ENCODE data around the gene SPEF2.

Gene SPEF2

GRCh38 chr5:35709688-35710087, 92.0 kb downstream of the SPEF2 start:
- H2BK12ac ChIP-seq (ENCODE audit: low read length in 2 of 2) = no peak overlapping the region
- no peak overlapping the region for H2BK15ac ChIP-seq (ENCODE audit: low read depth, poor library complexity, severe bottlenecking)

GRCh38 chr5:35717718-35718117, 100.1 kb downstream of the SPEF2 start:
- DNase-seq = no peak
- H3K18ac ChIP-seq (ENCODE audit: low read depth in 1 of 2, low read length in 2 of 2) = no peak overlapping the region
- H3K36me3 ChIP-seq (ENCODE audit: control insufficient read depth in 1 of 2, insufficient read depth in 2 of 2, low read depth in 1 of 2, low read length in 2 of 2) = no peaks in the 10 kb centered on the region
- no peaks in the 10 kb centered on the region for H3K27me3 ChIP-seq (ENCODE audit: control insufficient read depth in 1 of 2, insufficient read depth in 1 of 2, low read length in 2 of 2)
- H3K23ac ChIP-seq (ENCODE audit: low read length in 2 of 2) = no peak overlapping the region
- H3K27ac ChIP-seq (ENCODE audit: low read length, poor library complexity, severe bottlenecking) = no peak overlapping the region
- no peaks in the 10 kb centered on the region for H3K79me1 ChIP-seq (replicated peaks; ENCODE audit: low read length, poor library complexity, severe bottlenecking)
- H3K4me3 ChIP-seq (ENCODE audit: insufficient read depth in 1 of 2, low read depth in 1 of 2, low read length in 2 of 2) = no peak overlapping the region
- no peak overlapping the region for H2BK12ac ChIP-seq (ENCODE audit: low read length in 2 of 2)
- H2AFZ ChIP-seq (ENCODE audit: low read depth, low read length) = no peak overlapping the region
- H3K4me1 ChIP-seq (ENCODE audit: control insufficient read depth, insufficient read depth, low read depth, low read length) = no peaks in the 10 kb centered on the region
- no peak overlapping the region for H4K8ac ChIP-seq (ENCODE audit: low read length)
- H2BK15ac ChIP-seq (ENCODE audit: low read depth, poor library complexity, severe bottlenecking) = no peak overlapping the region
- no peak overlapping the region for H3K4ac ChIP-seq (ENCODE audit: low read depth in 1 of 2, low read length in 2 of 2)
- H4K91ac ChIP-seq (ENCODE audit: low read length) = no peak overlapping the region
- no peaks in the 10 kb centered on the region for H3K9me3 ChIP-seq (ENCODE audit: control insufficient read depth, low read length)
- H3K4me2 ChIP-seq (ENCODE audit: low read length, poor library complexity, severe bottlenecking) = no peak overlapping the region
- H3K9ac ChIP-seq (ENCODE audit: low read length) = no peak overlapping the region
- H2BK120ac ChIP-seq (ENCODE audit: low read depth, low read length) = no peak overlapping the region
- no peak overlapping the region for H3K14ac ChIP-seq (ENCODE audit: low read length in 2 of 2)
- no peak overlapping the region for H2BK5ac ChIP-seq (ENCODE audit: low read depth, low read length, poor library complexity, severe bottlenecking)
- 74% methylated on average over 4 of the region's 5 CpGs for WGBS
- H2AK5ac ChIP-seq (ENCODE audit: low read length, severe bottlenecking) = no peak overlapping the region

More at GRCh38 chr5:35709688-35710087, 92.0 kb downstream of the SPEF2 start:
- WGBS = 96% methylated on average over 1 of the region's 2 CpGs
- no peak overlapping the region for H4K91ac ChIP-seq (ENCODE audit: low read length)
- DNase-seq = no peak
- no peak overlapping the region for H2AK5ac ChIP-seq (ENCODE audit: low read length, severe bottlenecking)
- no peak overlapping the region for H2BK5ac ChIP-seq (ENCODE audit: low read depth, low read length, poor library complexity, severe bottlenecking)
- no peak overlapping the region for H4K8ac ChIP-seq (ENCODE audit: low read length)
- no peak overlapping the region for H3K14ac ChIP-seq (ENCODE audit: low read length in 2 of 2)
- H3K18ac ChIP-seq (ENCODE audit: low read depth in 1 of 2, low read length in 2 of 2) = no peak overlapping the region
- H3K79me1 ChIP-seq (replicated peaks; ENCODE audit: low read length, poor library complexity, severe bottlenecking) = no peaks in the 10 kb centered on the region
- H3K4ac ChIP-seq (ENCODE audit: low read depth in 1 of 2, low read length in 2 of 2) = no peak overlapping the region
- no peak overlapping the region for H3K27ac ChIP-seq (ENCODE audit: low read length, poor library complexity, severe bottlenecking)
- H3K4me3 ChIP-seq (ENCODE audit: insufficient read depth in 1 of 2, low read depth in 1 of 2, low read length in 2 of 2) = no peak overlapping the region
- H3K36me3 ChIP-seq (ENCODE audit: control insufficient read depth in 1 of 2, insufficient read depth in 2 of 2, low read depth in 1 of 2, low read length in 2 of 2) = no peaks in the 10 kb centered on the region
- no peak overlapping the region for H3K23ac ChIP-seq (ENCODE audit: low read length in 2 of 2)
- no peaks in the 10 kb centered on the region for H3K9me3 ChIP-seq (ENCODE audit: control insufficient read depth, low read length)
- H3K4me2 ChIP-seq (ENCODE audit: low read length, poor library complexity, severe bottlenecking) = no peak overlapping the region
- no peak overlapping the region for H3K9ac ChIP-seq (ENCODE audit: low read length)
- H3K4me1 ChIP-seq (ENCODE audit: control insufficient read depth, insufficient read depth, low read depth, low read length) = no peaks in the 10 kb centered on the region
- H2AFZ ChIP-seq (ENCODE audit: low read depth, low read length) = no peak overlapping the region
- no peak overlapping the region for H2BK120ac ChIP-seq (ENCODE audit: low read depth, low read length)
- no peaks in the 10 kb centered on the region for H3K27me3 ChIP-seq (ENCODE audit: control insufficient read depth in 1 of 2, insufficient read depth in 1 of 2, low read length in 2 of 2)

GRCh38 chr5:35735718-35736117, 118.1 kb downstream of the SPEF2 start:
- Histone ChIP-seq H3K4ac (ENCODE audit: low read depth in 1 of 2, low read length in 2 of 2) (no peak overlapping the region), H2AK5ac (ENCODE audit: low read length, severe bottlenecking) (no peak overlapping the region), H2AFZ (ENCODE audit: low read depth, low read length) (no peak overlapping the region), H2BK12ac (ENCODE audit: low read length in 2 of 2) (no peak overlapping the region), H3K4me3 (ENCODE audit: insufficient read depth in 1 of 2, low read depth in 1 of 2, low read length in 2 of 2) (no peak overlapping the region), H2BK5ac (ENCODE audit: low read depth, low read length, poor library complexity, severe bottlenecking) (no peak overlapping the region), H3K36me3 (ENCODE audit: control insufficient read depth in 1 of 2, insufficient read depth in 2 of 2, low read depth in 1 of 2, low read length in 2 of 2) (no peaks in the 10 kb centered on the region), H2BK120ac (ENCODE audit: low read depth, low read length) (no peak overlapping the region), H3K9me3 (ENCODE audit: control insufficient read depth, low read length) (no peaks in the 10 kb centered on the region), H4K8ac (ENCODE audit: low read length) (no peak overlapping the region), H4K91ac (ENCODE audit: low read length) (no peak overlapping the region), H3K4me1 (ENCODE audit: control insufficient read depth, insufficient read depth, low read depth, low read length) (no peaks in the 10 kb centered on the region), H3K9ac (ENCODE audit: low read length) (no peak overlapping the region), H3K14ac (ENCODE audit: low read length in 2 of 2) (no peak overlapping the region), H3K79me1 (replicated peaks; ENCODE audit: low read length, poor library complexity, severe bottlenecking) (no peaks in the 10 kb centered on the region), H3K23ac (ENCODE audit: low read length in 2 of 2) (no peak overlapping the region), H2BK15ac (ENCODE audit: low read depth, poor library complexity, severe bottlenecking) (no peak overlapping the region), H3K4me2 (ENCODE audit: low read length, poor library complexity, severe bottlenecking) (no peak overlapping the region), H3K27ac (ENCODE audit: low read length, poor library complexity, severe bottlenecking) (no peak overlapping the region), H3K18ac (ENCODE audit: low read depth in 1 of 2, low read length in 2 of 2) (no peak overlapping the region), H3K27me3 (ENCODE audit: control insufficient read depth in 1 of 2, insufficient read depth in 1 of 2, low read length in 2 of 2) (no peaks in the 10 kb centered on the region)
- 87% methylated on average over 3 of the region's 3 CpGs for WGBS
- DNase-seq = no peak

- Histone ChIP-seq H4K8ac (ENCODE audit: low read length) (no peak overlapping the region), H3K9ac (ENCODE audit: low read length) (no peak overlapping the region), H3K36me3 (ENCODE audit: control insufficient read depth in 1 of 2, insufficient read depth in 2 of 2, low read depth in 1 of 2, low read length in 2 of 2) (no peaks in the 10 kb centered on the region), H3K18ac (ENCODE audit: low read depth in 1 of 2, low read length in 2 of 2) (no peak overlapping the region), H3K9me3 (ENCODE audit: control insufficient read depth, low read length) (no peaks in the 10 kb centered on the region), H3K4me3 (ENCODE audit: insufficient read depth in 1 of 2, low read depth in 1 of 2, low read length in 2 of 2) (no peak overlapping the region), H3K4me2 (ENCODE audit: low read length, poor library complexity, severe bottlenecking) (no peak overlapping the region), H3K4ac (ENCODE audit: low read depth in 1 of 2, low read length in 2 of 2) (no peak overlapping the region), H2AK5ac (ENCODE audit: low read length, severe bottlenecking) (no peak overlapping the region), H2AFZ (ENCODE audit: low read depth, low read length) (no peak overlapping the region), H2BK5ac (ENCODE audit: low read depth, low read length, poor library complexity, severe bottlenecking) (no peak overlapping the region), H2BK12ac (ENCODE audit: low read length in 2 of 2) (no peak overlapping the region), H2BK120ac (ENCODE audit: low read depth, low read length) (no peak overlapping the region), H3K79me1 (replicated peaks; ENCODE audit: low read length, poor library complexity, severe bottlenecking) (no peaks in the 10 kb centered on the region), H3K23ac (ENCODE audit: low read length in 2 of 2) (no peak overlapping the region), H3K27me3 (ENCODE audit: control insufficient read depth in 1 of 2, insufficient read depth in 1 of 2, low read length in 2 of 2) (no peaks in the 10 kb centered on the region), H4K91ac (ENCODE audit: low read length) (no peak overlapping the region), H3K4me1 (ENCODE audit: control insufficient read depth, insufficient read depth, low read depth, low read length) (no peaks in the 10 kb centered on the region), H2BK15ac (ENCODE audit: low read depth, poor library complexity, severe bottlenecking) (no peak overlapping the region), H3K27ac (ENCODE audit: low read length, poor library complexity, severe bottlenecking) (no peak overlapping the region), H3K14ac (ENCODE audit: low read length in 2 of 2) (no peak overlapping the region)
- DNase-seq = no peak
Observed at GRCh38 chr5:35736280-35736679, 118.6 kb downstream of the SPEF2 start.

Data from mesenchymal stem cell (in vitro differentiated cells and primary cell).